Left lobe of liver (tissue), 2 donors: ENCODE measurements around the gene SH3BP1. TPM values are rescaled to one million over a fixed set of nuclear protein-coding genes. Genes with fewer than 3 reads are reported as not detected.
A peak's percentile ranks its signal among the peaks of the same experiment; 100 is the strongest.
"Not testable (repeated sequence)": the region's sequence is repeated elsewhere in the genome, so short reads cannot be mapped to it uniquely, and the experiment has no call there.

ENCODE experiments used
- ATAC-seq: fragments of 200-7000 bp; cut with Tn5 transposase; one replicate; pipeline ENCODE4 v1.9.1; 2020; ENCODE audit warnings: mild to moderate bottlenecking, moderate library complexity
- DNase-seq: peaks from one replicate; pipeline ENCODE4 v3.0.0-alpha.2; 2020; ENCODE audit warnings: low spot score
- total RNA-seq: library from RNA; stranded (reverse); gene quantifications from one replicate; pipeline ENCODE4 v1.2.1, GENCODE V29; 2021
- donor health status: DM: no; HTN: no; CAD: no; lungs with moderate emphysema.
- donor health status: DM: no; HTN: yes; CAD: no.

The SH3BP1 gene
- 3.0 TPM for total RNA-seq

GRCh38 chr22:37639070-37639760 lies at the start of gene SH3BP1:
Gene SH3BP1, plus strand, starts transcription at chr22:37639669. Its CDS starts 119 bp downstream, at chr22:37639788.
- DNase-seq (no peak), ATAC-seq (peak; percentile 47)

GRCh38 chr22:37591081-37591480 lies 48.4 kb upstream of the SH3BP1 start:
- ATAC-seq, result not testable (repeated sequence)

GRCh38 chr22:37591823-37592404 lies 47.6 kb upstream of the SH3BP1 start:
- no peak for ATAC-seq

More at GRCh38 chr22:37591081-37591480, 48.4 kb upstream of the SH3BP1 start:
- not testable (repeated sequence) for DNase-seq

GRCh38 chr22:37594237-37594636 lies 45.2 kb upstream of the SH3BP1 start:
- DNase-seq, result no peak
- ATAC-seq, result no peak

More at GRCh38 chr22:37591823-37592404, 47.6 kb upstream of the SH3BP1 start:
- DNase-seq, result no peak

GRCh38 chr22:37599153-37599552 lies 40.3 kb upstream of the SH3BP1 start:
- ATAC-seq, result no peak
- no peak for DNase-seq

GRCh38 chr22:37601203-37601539 lies 38.3 kb upstream of the SH3BP1 start:
- ATAC-seq, result peak; percentile 17

GRCh38 chr22:37601540-37602442 lies 37.7 kb upstream of the SH3BP1 start:
- DNase-seq (peak; percentile 80), ATAC-seq (peak; percentile 89)

More at GRCh38 chr22:37601203-37601539, 38.3 kb upstream of the SH3BP1 start:
- DNase-seq, result no peak

- not testable (repeated sequence) for DNase-seq, ATAC-seq
Observed at GRCh38 chr22:37602546-37603277, 36.8 kb upstream of the SH3BP1 start.

GRCh38 chr22:37604074-37604473 lies 35.4 kb upstream of the SH3BP1 start:
- ATAC-seq, result no peak
- DNase-seq, result no peak

GRCh38 chr22:37604875-37605274 lies 34.6 kb upstream of the SH3BP1 start:
- DNase-seq, result no peak
- no peak for ATAC-seq

- DNase-seq, result peak; percentile 90
- ATAC-seq, result peak; percentile 65
Observed at GRCh38 chr22:37607010-37607934, 32.2 kb upstream of the SH3BP1 start.

GRCh38 chr22:37607935-37608476 lies 31.5 kb upstream of the SH3BP1 start:
- ATAC-seq (peak; percentile 3), DNase-seq (no peak)

- peak; percentile 96 for DNase-seq
- ATAC-seq, result peak; percentile 89
Observed at GRCh38 chr22:37608477-37609239, 30.8 kb upstream of the SH3BP1 start, which contains the start of gene GGA1. Gene GGA1, plus strand, starts transcription at chr22:37608834. Its CDS starts 27 bp downstream, at chr22:37608861.

GRCh38 chr22:37609240-37610152 lies 30.0 kb upstream of the SH3BP1 start:
- no peak for ATAC-seq

GRCh38 chr22:37610153-37610475 lies 29.4 kb upstream of the SH3BP1 start:
- not testable (repeated sequence) for ATAC-seq, DNase-seq

More at GRCh38 chr22:37609240-37610152, 30.0 kb upstream of the SH3BP1 start:
- no peak for DNase-seq

- ATAC-seq, result no peak
Observed at GRCh38 chr22:37610480-37611129, 28.9 kb upstream of the SH3BP1 start.

GRCh38 chr22:37611207-37611606 lies 28.3 kb upstream of the SH3BP1 start:
- DNase-seq (no peak), ATAC-seq (no peak)

More at GRCh38 chr22:37610480-37611129, 28.9 kb upstream of the SH3BP1 start:
- DNase-seq, result no peak
